Activated CD4-positive, alpha-beta T cell treated with anti-CD3 and anti-CD28 coated beads, Interleukin-10, Interleukin-2, amounts not matched to agents 100 ng/mL and 50 ng/mL, durations not matched to agents 16 hours and 8 hours (primary cell): ENCODE measurements around the gene PDIK1L.

ENCODE experiments used
- DNase-seq: peaks from one replicate; pipeline ENCODE4 v3.0.0-alpha.2; 2020

The PDIK1L gene

DNA sequence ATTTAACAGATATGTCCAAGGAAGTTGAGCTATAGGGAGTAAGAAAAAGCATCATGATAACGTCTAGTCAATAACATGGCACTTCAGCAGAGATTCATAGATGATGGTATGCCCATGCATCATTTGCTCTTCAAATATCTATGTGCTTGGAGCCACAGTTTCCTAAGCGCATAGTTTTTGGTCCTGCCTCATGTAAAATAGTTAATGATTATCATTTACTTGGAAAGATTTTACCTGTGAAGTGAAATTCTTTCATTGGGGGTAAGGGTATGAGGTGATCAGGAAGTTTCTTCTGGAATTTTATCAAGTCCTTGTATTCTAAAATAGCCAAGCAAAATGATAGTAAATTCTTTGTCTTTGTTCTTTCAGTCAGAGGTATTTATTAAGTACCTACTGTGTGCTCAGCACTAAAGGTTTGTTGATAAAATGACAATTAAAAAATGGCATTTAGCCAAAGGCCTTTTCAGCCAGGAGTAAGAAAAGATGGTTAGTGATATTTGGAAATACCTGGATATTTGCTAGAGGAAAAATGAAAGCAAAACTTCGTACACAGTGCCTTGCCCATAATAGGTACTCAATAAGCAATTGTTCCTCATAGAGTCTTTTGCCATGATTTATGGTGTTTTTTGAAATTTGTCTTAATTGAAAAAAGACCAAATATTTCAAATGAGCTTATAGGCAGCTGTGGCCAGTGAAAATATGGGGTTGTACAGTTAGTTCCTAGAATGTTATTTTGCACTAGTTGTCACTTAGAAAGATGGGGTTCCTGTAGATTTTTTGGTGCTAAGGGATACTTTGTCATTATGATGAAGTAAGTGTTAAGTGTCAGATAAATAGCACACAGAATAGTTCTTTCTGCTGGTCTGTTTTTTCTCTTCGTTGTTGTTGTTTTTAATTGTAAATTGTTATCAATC is 13.1 kb downstream of the PDIK1L start:
- no peak for DNase-seq

DNA sequence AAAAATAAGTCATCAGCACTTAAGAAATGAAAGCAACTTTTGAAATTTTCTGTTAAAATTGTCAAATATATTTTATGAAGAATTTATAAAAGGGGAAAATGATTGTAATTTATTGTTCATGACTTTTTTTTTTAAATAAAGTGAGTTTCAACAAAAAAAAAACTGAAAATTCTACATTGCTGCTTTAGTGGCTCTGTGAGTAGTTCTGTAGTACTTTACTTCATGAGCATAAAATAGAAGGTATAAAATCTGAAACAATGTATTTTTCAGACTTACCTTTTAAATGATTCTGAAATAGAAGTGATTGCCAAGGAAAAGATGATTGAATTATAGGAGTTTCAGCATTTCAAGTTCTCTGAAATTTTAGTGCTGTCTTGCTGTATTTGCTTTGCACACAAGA is 13.8 kb downstream of the PDIK1L start:
- no peak for DNase-seq

- no peak for DNase-seq
Observed at GRCh38 chr1:26125946-26126320, 14.3 kb downstream of the PDIK1L start.

DNA sequence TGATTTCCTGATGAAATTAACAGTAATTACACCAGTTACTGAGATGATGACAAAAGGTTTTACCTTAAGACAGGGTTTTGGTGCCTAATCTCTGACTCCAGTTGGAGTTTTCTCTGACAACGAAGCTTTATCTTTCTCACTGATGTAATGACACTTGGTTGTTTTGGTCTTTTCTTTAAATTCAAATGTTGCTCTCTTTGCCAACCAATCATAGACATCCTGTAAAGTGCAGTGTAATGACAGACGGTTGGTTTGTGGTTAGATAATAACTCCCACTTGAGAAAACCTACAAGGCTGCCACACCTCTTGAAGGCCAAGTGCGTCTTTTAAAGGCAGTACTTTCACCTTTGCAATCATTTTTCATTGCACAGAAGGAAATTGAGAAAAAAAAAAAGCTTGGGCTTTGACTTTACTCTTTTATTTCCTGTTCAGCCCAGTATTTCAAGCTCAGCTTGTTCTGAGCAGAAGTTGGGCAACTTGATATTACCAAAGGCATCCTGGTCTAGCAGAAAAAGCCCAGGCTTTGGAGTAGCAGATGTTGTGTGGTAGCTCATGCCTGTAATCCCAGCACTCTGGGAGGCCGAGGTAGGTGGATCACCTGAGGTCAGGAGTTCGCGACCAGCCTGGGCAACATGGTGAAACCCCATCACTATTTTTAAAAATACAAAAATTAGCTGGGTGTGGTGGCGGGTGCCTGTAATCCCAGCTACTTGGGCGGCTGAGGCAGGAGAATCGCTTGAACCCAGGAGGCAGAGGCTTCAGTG is 14.9 kb downstream of the PDIK1L start:
- DNase-seq, result peak; percentile 91

GRCh38 chr1:26127235-26128163 is 15.9 kb downstream of the PDIK1L start:
- DNase-seq, result peak; percentile 21

- DNase-seq, result no peak
Observed at GRCh38 chr1:26129778-26130177, 18.2 kb downstream of the PDIK1L start.

- no peak for DNase-seq
Observed at GRCh38 chr1:26130695-26131094, 19.1 kb downstream of the PDIK1L start.

GRCh38 chr1:26132128-26132833 is 20.7 kb downstream of the PDIK1L start:
- DNase-seq, result no peak

GRCh38 chr1:26132834-26133167 is 21.2 kb downstream of the PDIK1L start:
- no peak for DNase-seq

DNA sequence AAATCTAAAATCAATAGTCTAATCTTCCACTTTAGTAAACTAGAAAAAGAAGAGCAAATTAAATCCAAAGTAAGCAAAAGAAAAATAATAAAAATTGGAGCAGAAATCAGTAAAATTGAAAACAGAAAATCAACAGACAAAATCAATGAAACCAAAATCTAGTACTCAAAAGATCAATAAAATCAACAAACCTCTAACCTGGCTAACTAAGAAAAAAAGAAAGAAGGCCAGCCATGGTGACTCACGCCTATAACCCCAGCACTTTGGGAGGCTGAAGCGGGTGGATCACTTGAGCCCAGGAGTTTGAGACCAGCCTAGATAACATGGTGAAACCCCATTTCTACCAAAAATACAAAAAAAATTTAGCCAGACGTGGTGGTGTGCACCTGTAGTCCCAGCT is 22.8 kb downstream of the PDIK1L start:
- DNase-seq, result no peak

DNA sequence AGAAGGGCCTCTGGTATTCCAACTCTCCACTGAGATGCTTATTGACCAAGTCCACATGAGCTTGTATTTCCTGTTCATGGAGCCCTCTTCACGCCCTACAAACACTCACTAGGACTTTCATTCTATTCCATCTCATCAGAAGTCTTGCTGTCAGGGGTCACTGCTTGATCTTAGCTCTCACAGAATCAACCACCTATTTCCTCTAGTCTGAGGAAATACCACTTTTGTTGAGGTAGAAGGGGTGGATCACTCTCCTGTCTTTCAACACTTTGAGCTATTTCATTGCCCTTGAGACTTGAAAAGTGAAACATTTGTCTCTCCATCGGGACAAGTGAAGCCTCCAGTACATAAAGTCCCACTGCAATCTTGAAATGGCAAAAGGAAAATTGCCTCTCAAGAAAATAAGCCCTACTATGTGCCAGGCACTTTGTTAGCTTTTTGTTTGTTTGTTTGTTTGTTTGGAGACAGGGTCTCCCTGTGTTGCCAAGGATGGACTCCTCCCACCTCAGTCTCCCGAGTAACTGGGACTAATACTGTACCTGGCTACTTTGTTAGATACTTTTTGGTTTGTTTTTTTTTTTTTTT is 27.4 kb downstream of the PDIK1L start:
- DNase-seq, result no peak

DNA sequence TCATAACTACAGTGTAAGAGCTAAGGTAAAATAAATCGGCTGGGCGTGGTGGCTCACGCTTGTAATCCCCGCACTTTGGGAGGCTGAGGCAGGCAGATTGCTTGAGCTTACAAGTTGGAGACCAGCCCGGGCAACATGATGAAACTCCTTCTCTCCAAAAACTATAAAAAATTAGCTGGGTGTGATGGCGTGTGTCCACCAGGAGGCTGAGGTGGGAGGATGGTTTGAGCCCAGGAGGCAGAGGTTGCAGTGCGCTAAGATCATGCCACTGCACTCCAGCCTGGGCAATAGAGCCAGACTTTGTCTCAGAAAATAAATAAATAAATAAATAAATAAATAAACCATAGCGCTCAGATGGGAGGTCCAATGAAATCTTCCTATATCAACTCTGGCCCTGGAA is 30.5 kb downstream of the PDIK1L start:
- no peak for DNase-seq

GRCh38 chr1:26145041-26145959 is 33.7 kb downstream of the PDIK1L start:
- peak; percentile 80 for DNase-seq

- no peak for DNase-seq
Observed at GRCh38 chr1:26145960-26146294, 34.3 kb downstream of the PDIK1L start.

- DNase-seq, result no peak
Observed at GRCh38 chr1:26148887-26149286, 37.3 kb downstream of the PDIK1L start.

DNA sequence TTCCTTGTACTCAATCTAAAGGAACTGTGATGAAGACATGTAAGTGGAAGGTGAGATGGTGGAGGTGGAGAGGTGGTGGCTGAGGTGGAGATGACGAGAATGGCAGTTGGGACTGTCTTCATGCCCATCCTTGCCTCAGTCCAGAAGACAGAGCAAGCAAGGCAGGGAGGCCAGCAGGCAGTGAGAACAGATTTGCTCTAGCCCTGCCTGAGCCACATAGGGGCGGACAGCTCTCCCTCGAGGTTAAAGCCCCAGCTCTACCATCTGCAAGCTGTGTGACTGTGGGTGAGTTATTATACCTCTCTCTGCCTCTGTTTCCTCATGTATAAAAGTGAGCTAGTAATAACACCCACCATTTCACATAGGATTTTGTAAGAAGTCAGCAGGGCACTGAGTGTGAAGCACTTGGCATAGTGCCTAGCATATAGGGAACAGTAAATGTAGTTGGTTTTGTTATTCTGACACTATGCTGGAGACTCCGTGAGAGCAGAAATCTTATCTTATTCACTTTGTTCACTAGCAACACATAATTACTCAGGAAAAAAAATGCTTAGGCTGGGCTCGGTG is 42.4 kb downstream of the PDIK1L start:
- no peak for DNase-seq

- DNase-seq, result no peak
Observed at GRCh38 chr1:26154750-26155149, 43.1 kb downstream of the PDIK1L start.

- no peak for DNase-seq
Observed at GRCh38 chr1:26155370-26156284, 44.0 kb downstream of the PDIK1L start.

DNA sequence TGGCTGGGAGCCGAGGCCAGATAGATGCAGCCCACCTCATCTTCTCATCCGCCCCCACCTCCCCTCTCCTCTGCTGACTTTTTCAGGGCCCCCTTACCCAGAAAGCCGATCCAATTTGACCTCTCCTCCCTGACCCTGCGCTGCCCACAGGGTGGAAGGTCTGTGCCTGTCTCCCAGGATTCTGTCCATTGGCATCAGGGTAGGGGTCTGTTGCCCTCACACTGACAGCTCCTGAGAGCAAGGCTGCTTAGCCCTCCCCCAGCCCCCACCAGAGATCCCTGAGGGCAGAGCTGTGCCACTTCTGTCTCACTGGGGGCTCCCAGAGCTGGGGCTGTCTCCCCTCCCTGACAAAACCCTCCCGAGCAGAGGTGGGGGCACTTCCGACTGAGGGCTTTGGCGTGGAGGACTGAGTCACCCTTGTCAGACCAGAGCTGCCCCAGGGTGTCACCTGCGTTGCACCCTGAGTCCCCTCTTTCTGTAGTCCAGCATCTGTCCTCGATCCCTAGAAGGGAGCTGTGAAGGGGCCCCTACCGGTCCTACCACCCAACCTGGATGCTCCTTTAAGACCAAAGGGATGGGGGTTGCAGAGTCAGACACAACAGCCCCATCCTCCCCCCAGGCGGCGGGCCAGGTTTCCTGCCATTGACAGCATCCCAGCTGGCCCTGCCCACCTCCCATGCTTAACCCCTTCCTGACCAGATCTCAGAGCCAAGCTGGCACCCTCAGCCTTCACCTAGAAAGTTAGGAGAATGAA is 44.8 kb downstream of the PDIK1L start:
- no peak for DNase-seq
